NCI-H460 (cell line): ENCODE results near the gene TOPORS. TPM values are rescaled to one million over a fixed set of nuclear protein-coding genes. Genes with fewer than 3 reads are reported as not detected.

Experiments used
- DNase-seq: peaks from one replicate; pipeline ENCODE4 v3.0.0-alpha.2; 2016; ENCODE audit warnings: low read depth; ENCODE audit errors: extremely low read depth
- total RNA-seq: library from RNA; depleted of rRNA; stranded (reverse); fragments of >200 nt; shearing (Covaris generic); gene quantifications from 2 replicates; pipeline ENCODE4 v1.2.3, GENCODE V29; 2014; rRNA removed

Gene TOPORS
- total RNA-seq, 1 experiment from 2014 or later: 18.7 TPM

DNA sequence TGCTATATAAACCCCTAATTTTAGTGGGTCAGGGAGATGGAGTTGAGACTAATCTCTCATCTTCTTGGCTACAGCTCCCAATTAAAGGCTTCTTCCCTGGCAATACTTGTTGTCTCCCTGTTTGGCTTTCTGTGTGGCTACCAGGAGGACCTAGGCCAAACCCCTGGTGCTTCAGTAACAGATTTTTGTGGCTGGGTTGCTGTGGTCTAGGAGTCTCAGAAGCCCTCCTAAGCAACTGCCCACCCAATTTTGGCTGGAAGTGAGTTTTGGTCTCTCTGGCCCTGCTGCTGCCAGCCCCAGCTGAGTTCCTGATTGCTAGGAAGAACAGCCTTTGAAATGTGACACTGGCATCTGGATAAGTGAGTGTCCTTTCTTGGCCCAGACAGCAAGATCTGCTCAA, 36.1 kb downstream of the TOPORS start:
- no peak for DNase-seq

DNA sequence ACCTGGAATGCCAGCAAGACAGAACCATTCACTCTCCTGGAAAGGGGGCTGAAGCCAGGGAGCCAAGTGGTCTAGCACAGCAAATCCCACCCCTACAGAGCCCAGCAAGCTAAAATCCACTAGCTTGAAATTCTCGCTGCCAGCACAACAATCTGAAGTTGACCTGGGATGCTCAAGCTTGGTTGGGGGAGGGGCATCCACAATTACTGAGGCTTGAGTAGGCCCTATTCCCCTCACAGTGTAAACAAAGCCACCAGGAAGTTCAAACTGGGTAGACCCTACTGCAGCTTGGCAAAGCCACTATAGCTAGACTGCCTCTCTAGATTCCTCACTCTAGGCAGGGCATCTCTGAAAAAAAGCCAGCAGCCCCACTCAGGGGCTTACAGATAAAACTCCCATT, 43.7 kb downstream of the TOPORS start:
- no peak for DNase-seq

DNA sequence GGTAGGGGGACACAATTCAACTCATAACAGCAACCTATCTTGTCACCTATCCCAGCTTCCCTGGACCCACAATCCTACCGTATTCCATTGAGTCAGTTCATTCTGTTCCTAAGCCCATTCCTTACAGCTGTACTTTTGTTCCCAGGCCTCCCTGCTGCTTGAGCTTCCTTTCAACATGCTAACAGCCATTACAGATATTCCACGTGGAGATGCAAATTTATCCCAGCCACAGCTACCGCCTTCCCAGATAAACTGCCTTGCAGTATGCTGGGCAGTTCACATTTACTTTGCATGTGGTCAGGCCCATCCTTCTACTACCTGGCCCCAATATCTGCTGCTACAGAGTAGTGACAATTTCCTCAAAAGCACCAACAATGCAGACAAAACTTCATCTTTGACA, 49.4 kb downstream of the TOPORS start:
- no peak for DNase-seq

DNA sequence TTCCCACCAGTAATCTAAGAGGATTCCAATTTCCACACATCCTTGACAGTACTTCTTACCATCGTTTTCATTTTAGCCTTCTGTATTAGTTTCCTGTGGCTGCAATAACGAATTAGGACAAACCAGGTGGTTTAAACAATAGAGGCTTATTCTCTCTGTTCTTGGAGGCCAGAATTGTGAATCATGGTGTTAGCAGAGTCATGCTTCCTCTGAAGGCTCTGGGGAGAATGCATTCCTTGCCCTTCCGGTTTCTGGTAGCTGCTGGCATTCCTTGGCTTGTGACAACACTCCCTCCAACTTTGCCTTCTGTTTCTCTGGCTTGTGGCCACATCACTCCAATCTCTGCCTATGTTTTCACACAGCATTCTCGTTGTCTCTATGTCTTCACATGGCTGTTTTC, 49.9 kb downstream of the TOPORS start:
- DNase-seq: peak; percentile 63

DNA sequence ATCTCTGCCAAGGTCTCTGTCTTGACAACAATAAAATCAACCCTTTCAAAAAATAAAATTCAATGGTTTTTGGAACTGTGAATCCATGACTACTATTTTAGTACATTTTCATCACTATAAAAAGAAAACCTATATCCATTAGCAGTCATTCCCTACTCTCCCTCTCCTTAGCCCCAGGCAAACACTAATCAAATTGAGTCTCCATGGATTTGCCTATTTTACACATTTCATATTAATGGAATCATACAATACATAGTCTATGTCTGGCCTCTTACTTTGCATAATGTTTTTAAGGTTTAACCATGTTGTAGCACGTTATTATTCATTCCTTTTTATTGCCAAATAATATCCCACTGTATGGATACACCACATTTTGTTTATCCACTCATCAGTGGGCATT, 50.5 kb downstream of the TOPORS start:
- DNase-seq: no peak

DNA sequence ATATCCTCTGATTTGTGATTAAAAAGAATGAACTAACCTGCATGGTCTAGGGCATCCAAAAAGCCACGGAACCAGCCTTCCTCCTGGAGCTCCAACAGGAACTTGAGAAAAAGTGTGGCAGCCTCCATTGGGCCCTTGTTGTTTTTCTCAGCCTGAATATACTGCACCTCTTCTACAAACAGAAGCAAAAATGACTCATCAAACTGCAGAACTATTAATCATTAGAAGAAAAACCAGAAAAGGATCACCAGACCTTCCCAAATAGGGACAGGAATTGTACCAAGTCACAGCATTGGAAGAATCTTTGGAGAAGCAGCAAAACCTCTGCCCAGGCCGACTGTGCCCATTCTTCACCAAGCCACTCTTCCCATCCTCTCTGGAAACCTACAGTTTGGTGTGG, 51.6 kb downstream of the TOPORS start:
- no peak for DNase-seq

DNA sequence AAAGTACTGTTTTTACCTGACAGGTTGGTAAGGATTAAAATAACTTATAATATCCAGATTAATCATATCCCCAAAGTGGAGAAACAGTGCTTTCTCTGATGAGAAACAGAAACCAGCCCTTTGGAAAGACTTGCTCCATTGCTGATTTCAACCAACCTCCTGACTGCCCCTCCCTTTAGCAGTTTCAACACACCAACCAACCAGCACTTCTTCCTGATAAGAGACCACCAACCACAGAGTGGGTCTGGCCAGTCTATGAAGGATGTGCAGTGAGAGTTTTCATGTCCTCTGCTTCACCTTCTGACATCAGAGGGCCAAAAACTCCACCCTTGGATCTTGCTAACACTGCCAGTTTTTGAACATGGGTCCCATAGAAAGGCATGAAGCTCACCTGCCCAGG, 54.5 kb downstream of the TOPORS start:
- no peak for DNase-seq

DNA sequence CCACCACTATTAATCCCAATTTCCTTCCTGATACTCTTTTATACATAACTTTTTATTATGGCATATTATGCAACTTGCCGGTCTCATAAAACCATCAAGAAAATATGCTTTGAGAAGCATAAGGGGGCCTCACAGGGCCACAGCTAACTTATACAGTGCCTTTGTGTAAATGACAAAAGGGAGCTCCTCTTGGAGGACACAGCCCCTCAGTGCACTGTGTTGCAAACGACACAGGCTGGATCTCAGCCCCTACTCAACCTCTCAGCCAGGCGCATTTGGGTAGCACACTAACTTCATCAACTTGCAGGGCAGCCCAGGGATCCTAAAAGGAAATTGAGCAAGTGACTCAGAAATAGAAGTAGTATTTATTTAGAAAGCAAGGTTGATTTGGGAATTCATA, 61.8 kb downstream of the TOPORS start:
- DNase-seq: no peak

Other genes with a start within 250 kb of the TOPORS start
- gene ACO1, start 167.9 kb downstream of the TOPORS start, total RNA-seq: 20.3 and 20.7 TPM in 2 replicates
- gene RIGI, start 26.4 kb downstream of the TOPORS start, total RNA-seq: 5.5 and 7.0 TPM in 2 replicates
- gene SMIM27, start 259 bp downstream of the TOPORS start, total RNA-seq: 1.4 and 11.5 TPM in 2 replicates
- gene NDUFB6, start 20.6 kb upstream of the TOPORS start, total RNA-seq: 48.3 and 51.0 TPM in 2 replicates
- not detected in 2 replicates for gene TAF1L, start 83.1 kb upstream of the TOPORS start, total RNA-seq
- gene TMEM215, start 231.0 kb upstream of the TOPORS start, total RNA-seq: not detected in 2 replicates